ENCODE data around the gene RPL38. TPM values are rescaled to one million over a fixed set of nuclear protein-coding genes. Genes with fewer than 3 reads are reported as not detected.

The RPL38 gene
- total and polyA plus RNA-seq, 2 of the 4 experiments (the other 2 are of a cell fraction), result 111 to 527 TPM

- in situ Hi-C loops (cut with MboI; ENCODE audit: low sequenced_read_pairs), result no loop called here
- no peaks in the 10 kb centered on the region for H4K20me1 ChIP-seq (ENCODE audit: insufficient read depth, low read length)
- DNase-seq (no peak), ATAC-seq (ENCODE audit: low read depth) (no peak)
- no peak for TF ChIP-seq RAD21 (IDR thresholded peaks at IDR 0.05; ENCODE audit: low read length)
- TF ChIP-seq MAZ (IDR thresholded peaks at IDR 0.05; ENCODE audit: borderline replicate concordance, low read depth, low read length), result no peak
- TF ChIP-seq MAFK (IDR thresholded peaks at IDR 0.05; ENCODE audit: low read depth, low read length), result no peak
- TF ChIP-seq, protein P1, sequence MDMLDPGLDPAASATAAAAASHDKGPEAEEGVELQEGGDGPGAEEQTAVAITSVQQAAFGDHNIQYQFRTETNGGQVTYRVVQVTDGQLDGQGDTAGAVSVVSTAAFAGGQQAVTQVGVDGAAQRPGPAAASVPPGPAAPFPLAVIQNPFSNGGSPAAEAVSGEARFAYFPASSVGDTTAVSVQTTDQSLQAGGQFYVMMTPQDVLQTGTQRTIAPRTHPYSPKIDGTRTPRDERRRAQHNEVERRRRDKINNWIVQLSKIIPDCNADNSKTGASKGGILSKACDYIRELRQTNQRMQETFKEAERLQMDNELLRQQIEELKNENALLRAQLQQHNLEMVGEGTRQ (IDR thresholded peaks at IDR 0.05; ENCODE audit: low read depth, low read length), result no peak
- TF ChIP-seq RFX5 (IDR thresholded peaks at IDR 0.05; ENCODE audit: low read depth, low read length), result no peak
- no peak for TF ChIP-seq POLR2A (IDR thresholded peaks at IDR 0.05; ENCODE audit: low read depth, low read length)
- no peak for TF ChIP-seq NFE2L2 (IDR thresholded peaks at IDR 0.05; ENCODE audit: low read depth, low read length)
- TF ChIP-seq, protein P2, sequence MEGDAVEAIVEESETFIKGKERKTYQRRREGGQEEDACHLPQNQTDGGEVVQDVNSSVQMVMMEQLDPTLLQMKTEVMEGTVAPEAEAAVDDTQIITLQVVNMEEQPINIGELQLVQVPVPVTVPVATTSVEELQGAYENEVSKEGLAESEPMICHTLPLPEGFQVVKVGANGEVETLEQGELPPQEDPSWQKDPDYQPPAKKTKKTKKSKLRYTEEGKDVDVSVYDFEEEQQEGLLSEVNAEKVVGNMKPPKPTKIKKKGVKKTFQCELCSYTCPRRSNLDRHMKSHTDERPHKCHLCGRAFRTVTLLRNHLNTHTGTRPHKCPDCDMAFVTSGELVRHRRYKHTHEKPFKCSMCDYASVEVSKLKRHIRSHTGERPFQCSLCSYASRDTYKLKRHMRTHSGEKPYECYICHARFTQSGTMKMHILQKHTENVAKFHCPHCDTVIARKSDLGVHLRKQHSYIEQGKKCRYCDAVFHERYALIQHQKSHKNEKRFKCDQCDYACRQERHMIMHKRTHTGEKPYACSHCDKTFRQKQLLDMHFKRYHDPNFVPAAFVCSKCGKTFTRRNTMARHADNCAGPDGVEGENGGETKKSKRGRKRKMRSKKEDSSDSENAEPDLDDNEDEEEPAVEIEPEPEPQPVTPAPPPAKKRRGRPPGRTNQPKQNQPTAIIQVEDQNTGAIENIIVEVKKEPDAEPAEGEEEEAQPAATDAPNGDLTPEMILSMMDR (conservative IDR thresholded peaks at IDR 0.05; ENCODE audit: low read depth, low read length), result no peak
- TF ChIP-seq FOS (IDR thresholded peaks at IDR 0.05; ENCODE audit: low read depth, low read length), result no peak
- TF ChIP-seq ELK1 (IDR thresholded peaks at IDR 0.05; ENCODE audit: borderline replicate concordance, low read depth, low read length), result no peak
- TF ChIP-seq CEBPB (IDR thresholded peaks at IDR 0.05; ENCODE audit: low read depth, low read length), result no peak
- no peak for TF ChIP-seq RCOR1 (IDR thresholded peaks at IDR 0.05; ENCODE audit: insufficient replicate concordance, low read length)
- TF ChIP-seq BHLHE40 (IDR thresholded peaks at IDR 0.05; ENCODE audit: low read depth, low read length), result no peak
- no peak overlapping the region for H4K8ac ChIP-seq (ENCODE audit: low read depth in 2 of 2, low read length in 2 of 2)
- dilution Hi-C loops (cut with HindIII; ENCODE audit: low sequenced_read_pairs, unreplicated experiment), result no loop called here
- no peak overlapping the region for H2BK20ac ChIP-seq (ENCODE audit: low read depth, low read length)
- H3K27me3 ChIP-seq (ENCODE audit: control insufficient read depth, insufficient read depth, low read length), result no peaks in the 10 kb centered on the region
- no peak overlapping the region for H3K18ac ChIP-seq (ENCODE audit: low read depth, low read length)
- no peak overlapping the region for H2BK5ac ChIP-seq (ENCODE audit: low read depth, low read length, poor library complexity, severe bottlenecking)
- H3K4me1 ChIP-seq (ENCODE audit: control insufficient read depth, insufficient read depth, low read length), result no peaks in the 10 kb centered on the region
- POLR2A ChIA-PET (ENCODE audit: unreplicated experiment), result no interaction called here
- 85% methylated on average over 9 of the region's 12 CpGs; no CpG with 5 or more reads in 1 of the 2 experiments for WGBS, 2 experiments (ENCODE audit: extremely low coverage in 2 of 2, insufficient read length in 1 of 2)
- H2AK9ac ChIP-seq (replicated peaks; ENCODE audit: low read depth, low read length, poor library complexity), result no peak overlapping the region
- intact Hi-C loops (cut with micrococcal nuclease), result loop anchor here (5.0 kb wide), 1 partner anchor 1285 kb away; no protein-coding TSS in a partner anchor
- no peak overlapping the region for H3K56ac ChIP-seq (ENCODE audit: extremely low read depth, insufficient read depth, low read length)
- no peaks in the 10 kb centered on the region for H3K9me1 ChIP-seq (ENCODE audit: insufficient read depth, low read length)
- no peak overlapping the region for H4K5ac ChIP-seq (ENCODE audit: low read depth, low read length)
- no peak overlapping the region for H3K4me2 ChIP-seq (ENCODE audit: low read depth, low read length)
- H3K79me1 ChIP-seq (ENCODE audit: low read depth in 1 of 2, low read length in 2 of 2), result no peaks in the 10 kb centered on the region
- H4K91ac ChIP-seq (ENCODE audit: insufficient read depth, low read depth, low read length), result no peak overlapping the region
- H2BK15ac ChIP-seq (ENCODE audit: low read depth, low read length), result no peak overlapping the region
- no peak overlapping the region for H3K14ac ChIP-seq (replicated peaks; ENCODE audit: low read depth, low read length)
- H3K9ac ChIP-seq (ENCODE audit: low read depth, low read length), result no peak overlapping the region
- no peak overlapping the region for H2BK120ac ChIP-seq (ENCODE audit: low read depth, low read length)
- no peak overlapping the region for H3K4me3 ChIP-seq (ENCODE audit: insufficient read depth, low read depth, low read length)
- CTCF ChIA-PET, result no interaction called here
- no peak overlapping the region for H3K23ac ChIP-seq (ENCODE audit: low read depth, low read length)
- no peaks in the 10 kb centered on the region for H3K36me3 ChIP-seq (ENCODE audit: control insufficient read depth, insufficient read depth, low read length)
- H3K4ac ChIP-seq (ENCODE audit: low read depth, low read length), result no peak overlapping the region
- no peaks in the 10 kb centered on the region for H3K9me3 ChIP-seq (ENCODE audit: control insufficient read depth, insufficient read depth, low read length)
- H2AK5ac ChIP-seq (ENCODE audit: low read depth, low read length), result no peak overlapping the region
- H2AFZ ChIP-seq (replicated peaks; ENCODE audit: low read length, poor library complexity), result no peak overlapping the region
- no TSS peak for BruUV-seq (replicated peaks)
- no peak overlapping the region for H3K27ac ChIP-seq (ENCODE audit: insufficient read depth, low read length)
These were observed 33.8 kb downstream of the RPL38 start for GRCh38 chr17:74237321-74237720.
